Activated CD8-positive, alpha-beta T cell treated with anti-CD3 and anti-CD28 coated beads for 36 hours (primary cell): ENCODE measurements around the gene S100A8. TPM values are rescaled to one million over a fixed set of nuclear protein-coding genes. Genes with fewer than 3 reads are reported as not detected.

Experiments
- ATAC-seq: fragments of 200-7000 bp; cut with Tn5 transposase; one replicate; pipeline ENCODE4 v1.10.0; 2021; ENCODE audit warnings: mild to moderate bottlenecking, moderate library complexity
- CTCF ChIA-PET: fragments of 350-600 bp; sonication (Branson Sonifier 250); formaldehyde crosslinking; loops from one replicate; lab custom pipeline; 2021; ENCODE audit warnings: antibody characterized with exemption; lab: Charles Lee
- POLR2A ChIA-PET: fragments of 350-600 bp; sonication (Branson Sonifier 250); formaldehyde crosslinking; loops from one replicate; lab custom pipeline; 2021; ENCODE audit warnings: antibody characterized with exemption; lab: Charles Lee
- DNase-seq: peaks from one replicate; pipeline ENCODE4 v3.0.0-alpha.2; 2020
- H3K27ac Mint-ChIP-seq: one replicate; pipeline ENCODE4 v1.8.0; 2021; ENCODE audit warnings: mild to moderate bottlenecking, mixed read lengths
- H3K27me3 Mint-ChIP-seq: one replicate; pipeline ENCODE4 v1.8.0; 2021; ENCODE audit warnings: mixed read lengths
- H3K36me3 Mint-ChIP-seq: one replicate; pipeline ENCODE4 v1.8.0; 2021; ENCODE audit warnings: low read depth, mixed read lengths
- H3K4me1 Mint-ChIP-seq: one replicate; pipeline ENCODE4 v1.8.0; 2021; ENCODE audit warnings: low read depth, mixed read lengths
- H3K4me3 Mint-ChIP-seq: one replicate; pipeline ENCODE4 v1.8.0; 2021; ENCODE audit warnings: mild to moderate bottlenecking, moderate library complexity, mixed read lengths
- H3K9me3 Mint-ChIP-seq: one replicate; pipeline ENCODE4 v1.8.0; 2021; ENCODE audit warnings: mixed read lengths
- CTCF ChIP-seq: fragments of 200-600 bp; IDR thresholded peaks from one replicate; pipeline ENCODE4 v1.8.0; 2022; ENCODE audit warnings: antibody characterized with exemption, mild to moderate bottlenecking
- intact Hi-C: fragments of 100-400 bp; cut with micrococcal nuclease; formaldehyde crosslinking; loops from one replicate; pipeline ENCODE4 v1.10.0; 2022
- total RNA-seq, 2 experiments: library from RNA; stranded (reverse); gene quantifications; one replicate each; pipeline ENCODE4 v1.2.3, GENCODE V29; 2021

S100A8 gene
- total RNA-seq, 2 experiments from 2014 or later: not detected

- H3K27ac Mint-ChIP-seq: no peak overlapping the region
- DNase-seq (no peak), ATAC-seq (no peak)
- ChIA-PET POLR2A (no interaction called here), CTCF (interaction anchor here (1.5 kb wide), 1 partner anchor 65 kb away, joined by 3 read pairs; no protein-coding TSS in a partner anchor)
- H3K4me1 Mint-ChIP-seq: no peaks in the 10 kb centered on the region
- no peaks in the 10 kb centered on the region for H3K9me3 Mint-ChIP-seq
- no peak for TF ChIP-seq CTCF
- no peaks in the 10 kb centered on the region for H3K36me3 Mint-ChIP-seq
- intact Hi-C loops: no loop called here
- peaks cover 2% of the 10 kb centered on the region for H3K27me3 Mint-ChIP-seq
- no peak overlapping the region for H3K4me3 Mint-ChIP-seq
Measured at GRCh38 chr1:153430166-153430553, 39.3 kb upstream of the S100A8 start.

GRCh38 chr1:153429266-153430165 is 38.6 kb upstream of the S100A8 start:
- H3K4me3 Mint-ChIP-seq: no peak overlapping the region
- H3K36me3 Mint-ChIP-seq: no peaks in the 10 kb centered on the region
- ChIA-PET POLR2A (no interaction called here), CTCF (interaction anchor here (1.5 kb wide), 1 partner anchor 66 kb away, joined by 3 read pairs; no protein-coding TSS in a partner anchor)
- ATAC-seq (no peak), DNase-seq (no peak)
- no peak for TF ChIP-seq CTCF
- no peak overlapping the region for H3K27ac Mint-ChIP-seq
- H3K9me3 Mint-ChIP-seq: no peaks in the 10 kb centered on the region
- H3K4me1 Mint-ChIP-seq: no peaks in the 10 kb centered on the region
- intact Hi-C loops: no loop called here
- H3K27me3 Mint-ChIP-seq: peaks cover 6% of the 10 kb centered on the region

GRCh38 chr1:153428791-153429190 is 37.9 kb upstream of the S100A8 start:
- Mint-ChIP-seq H3K4me1 (no peaks in the 10 kb centered on the region), H3K9me3 (no peaks in the 10 kb centered on the region), H3K36me3 (no peaks in the 10 kb centered on the region), H3K27ac (no peak overlapping the region), H3K4me3 (no peak overlapping the region), H3K27me3 (peaks cover 8% of the 10 kb centered on the region)
- CTCF ChIA-PET: interaction anchor here (1.5 kb wide), 1 partner anchor 67 kb away, joined by 3 read pairs; no protein-coding TSS in a partner anchor
- no peak for ATAC-seq
- no peak for DNase-seq
- no peak for TF ChIP-seq CTCF
- intact Hi-C loops: no loop called here
- POLR2A ChIA-PET: no interaction called here

- Mint-ChIP-seq H3K9me3 (no peaks in the 10 kb centered on the region), H3K27me3 (peaks cover 10% of the 10 kb centered on the region), H3K4me1 (no peaks in the 10 kb centered on the region), H3K4me3 (no peak overlapping the region), H3K27ac (no peak overlapping the region), H3K36me3 (no peaks in the 10 kb centered on the region)
- TF ChIP-seq CTCF: no peak
- CTCF ChIA-PET: no interaction called here
- ATAC-seq (no peak), DNase-seq (no peak)
- POLR2A ChIA-PET: no interaction called here
- intact Hi-C loops: no loop called here
Measured at GRCh38 chr1:153428073-153428638, 37.3 kb upstream of the S100A8 start.

- Mint-ChIP-seq H3K36me3 (no peaks in the 10 kb centered on the region), H3K4me1 (no peaks in the 10 kb centered on the region), H3K9me3 (no peaks in the 10 kb centered on the region), H3K27ac (no peak overlapping the region), H3K4me3 (no peak overlapping the region), H3K27me3 (peaks cover 12% of the 10 kb centered on the region)
- ChIA-PET CTCF (no interaction called here), POLR2A (no interaction called here)
- ATAC-seq (no peak), DNase-seq (no peak)
- intact Hi-C loops: no loop called here
- TF ChIP-seq CTCF: no peak
Measured at GRCh38 chr1:153426809-153427208, 35.9 kb upstream of the S100A8 start.
